GM12878 (cell line): Measurements from ENCODE around the gene TPMT. TPM values are rescaled to one million over a fixed set of nuclear protein-coding genes. Genes with fewer than 3 reads are reported as not detected.

Experiments
- ESRRA ChIP-seq: IDR thresholded peaks from 2 replicates; pipeline ENCODE4 v1.6.1; 2012; ENCODE audit warnings: mild to moderate bottlenecking, low read length, improper control_type of control experiment
- HCFC1 ChIP-seq: fragments of 150-350 bp; IDR thresholded peaks from 2 replicates; pipeline ENCODE4 v1.6.1; 2014; ENCODE audit warnings: low read length
- HDAC6 ChIP-seq: fragments of 200-600 bp; sonication (generic); IDR thresholded peaks from one replicate; pipeline ENCODE4 v1.8.0; 2017; ENCODE audit warnings: antibody characterized with exemption; ENCODE audit not compliant: unreplicated experiment
- IKZF1 ChIP-seq: fragments of 450-650 bp; conservative IDR thresholded peaks from 2 replicates; pipeline ENCODE4 v1.6.1; 2017; ENCODE audit warnings: antibody characterized with exemption, mild to moderate bottlenecking
- LARP7 ChIP-seq: fragments of 450-650 bp; IDR thresholded peaks from 2 replicates; pipeline ENCODE4 v1.6.1; 2017; ENCODE audit warnings: mild to moderate bottlenecking
- MYB ChIP-seq: fragments of 150-350 bp; IDR thresholded peaks from 2 replicates; pipeline ENCODE4 v1.6.1; 2014; ENCODE audit warnings: mild to moderate bottlenecking, low read depth, low read length, borderline replicate concordance
- SMC3 ChIP-seq: IDR thresholded peaks from 2 replicates; pipeline ENCODE4 v1.6.1; 2011; ENCODE audit warnings: low read length, improper control_type of control experiment, borderline replicate concordance
- ZNF622 ChIP-seq: fragments of 450-650 bp; IDR thresholded peaks from 2 replicates; pipeline ENCODE4 v1.6.1; 2017; ENCODE audit warnings: mild to moderate bottlenecking, inconsistent platforms
- polyA plus RNA-seq, 11 experiments: library from polyadenylated mRNA; depleted of rRNA in 4 of 11; unstranded in 6 of 11; stranded (reverse) in 5 of 11; fragments of >200 nt; fragmentation: Nextera tagmentation in 4 of 11; fragmentation: Illumina TruSeq in 1 of 11; extraction: Ambion mirVana in 4 of 11; extraction: Trizol in 1 of 11; gene quantifications; 1 replicate in 1 of 11; 2 replicates in 10 of 11; pipeline versions ENCODE4 v1.2.1 to v1.2.3, GENCODE V29; 2011 to 2016; ENCODE audit warnings: inconsistent platforms in 2 of 11, missing spikeins in 2 of 11, low read depth in 1 of 11
- total RNA-seq, 4 experiments: library from RNA; depleted of rRNA in 3 of 4; stranded (reverse); fragments of >200 nt in 3 of 4; fragmentation: Illumina TruSeq in 1 of 4; extraction: Trizol in 1 of 4; gene quantifications; 2 replicates each; pipeline versions ENCODE4 v1.2.1 to v1.2.3, GENCODE V29; 2013 to 2021
- TF ChIP-seq, protein P1 (sequence below): fragments of 450-650 bp; IDR thresholded peaks from 2 replicates; pipeline ENCODE4 v1.6.1; 2017; ENCODE audit warnings: mild to moderate bottlenecking, low read depth, inconsistent platforms; ENCODE audit not compliant: poor library complexity, severe bottlenecking
- TF ChIP-seq, protein P2 (sequence below): fragments of 450-650 bp; IDR thresholded peaks from 2 replicates; pipeline ENCODE4 v1.6.1; 2017; ENCODE audit warnings: mild to moderate bottlenecking
- TF ChIP-seq, protein P3 (sequence below): fragments of 450-650 bp; IDR thresholded peaks from 2 replicates; pipeline ENCODE4 v1.6.1; 2017; ENCODE audit warnings: low read depth, mild to moderate bottlenecking, moderate library complexity

TPMT gene
- total and polyA plus RNA-seq, 10 of the 15 experiments (the other 5 are each of a cell fraction or from before 2014, with no cell fraction given): 7.9 to 18.2 (median 16.3) TPM

DNA sequence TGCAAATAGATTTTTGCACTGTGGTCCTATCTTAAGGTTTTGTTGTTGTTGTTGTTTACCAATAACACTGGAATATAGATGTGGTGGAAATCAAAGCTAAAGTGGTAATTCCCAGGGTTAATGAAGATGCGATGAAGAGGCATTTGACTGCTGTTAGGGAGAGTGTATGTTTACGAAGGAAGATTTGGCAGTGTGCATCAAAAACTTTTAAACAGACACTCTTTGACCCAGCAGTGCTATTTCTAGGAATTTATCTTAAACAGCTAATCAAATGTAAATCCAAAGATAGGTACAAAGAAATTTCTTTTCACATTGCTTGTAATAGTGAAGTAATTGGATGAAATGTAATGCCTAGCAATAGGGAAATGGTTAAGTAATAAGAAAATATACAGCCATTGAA lies 34.3 kb upstream of the TPMT start (continued):
- TF ChIP-seq HDAC6 (no peak), LARP7 (no peak), HCFC1 (no peak), MYB (no peak), IKZF1 (no peak), ESRRA (no peak), SMC3 (no peak), ZNF622 (no peak)
- TF ChIP-seq, protein P1, sequence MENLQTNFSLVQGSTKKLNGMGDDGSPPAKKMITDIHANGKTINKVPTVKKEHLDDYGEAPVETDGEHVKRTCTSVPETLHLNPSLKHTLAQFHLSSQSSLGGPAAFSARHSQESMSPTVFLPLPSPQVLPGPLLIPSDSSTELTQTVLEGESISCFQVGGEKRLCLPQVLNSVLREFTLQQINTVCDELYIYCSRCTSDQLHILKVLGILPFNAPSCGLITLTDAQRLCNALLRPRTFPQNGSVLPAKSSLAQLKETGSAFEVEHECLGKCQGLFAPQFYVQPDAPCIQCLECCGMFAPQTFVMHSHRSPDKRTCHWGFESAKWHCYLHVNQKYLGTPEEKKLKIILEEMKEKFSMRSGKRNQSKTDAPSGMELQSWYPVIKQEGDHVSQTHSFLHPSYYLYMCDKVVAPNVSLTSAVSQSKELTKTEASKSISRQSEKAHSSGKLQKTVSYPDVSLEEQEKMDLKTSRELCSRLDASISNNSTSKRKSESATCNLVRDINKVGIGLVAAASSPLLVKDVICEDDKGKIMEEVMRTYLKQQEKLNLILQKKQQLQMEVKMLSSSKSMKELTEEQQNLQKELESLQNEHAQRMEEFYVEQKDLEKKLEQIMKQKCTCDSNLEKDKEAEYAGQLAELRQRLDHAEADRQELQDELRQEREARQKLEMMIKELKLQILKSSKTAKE: no peak
- TF ChIP-seq, protein P2, sequence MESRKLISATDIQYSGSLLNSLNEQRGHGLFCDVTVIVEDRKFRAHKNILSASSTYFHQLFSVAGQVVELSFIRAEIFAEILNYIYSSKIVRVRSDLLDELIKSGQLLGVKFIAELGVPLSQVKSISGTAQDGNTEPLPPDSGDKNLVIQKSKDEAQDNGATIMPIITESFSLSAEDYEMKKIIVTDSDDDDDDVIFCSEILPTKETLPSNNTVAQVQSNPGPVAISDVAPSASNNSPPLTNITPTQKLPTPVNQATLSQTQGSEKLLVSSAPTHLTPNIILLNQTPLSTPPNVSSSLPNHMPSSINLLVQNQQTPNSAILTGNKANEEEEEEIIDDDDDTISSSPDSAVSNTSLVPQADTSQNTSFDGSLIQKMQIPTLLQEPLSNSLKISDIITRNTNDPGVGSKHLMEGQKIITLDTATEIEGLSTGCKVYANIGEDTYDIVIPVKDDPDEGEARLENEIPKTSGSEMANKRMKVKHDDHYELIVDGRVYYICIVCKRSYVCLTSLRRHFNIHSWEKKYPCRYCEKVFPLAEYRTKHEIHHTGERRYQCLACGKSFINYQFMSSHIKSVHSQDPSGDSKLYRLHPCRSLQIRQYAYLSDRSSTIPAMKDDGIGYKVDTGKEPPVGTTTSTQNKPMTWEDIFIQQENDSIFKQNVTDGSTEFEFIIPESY: no peak
- TF ChIP-seq, protein P3, sequence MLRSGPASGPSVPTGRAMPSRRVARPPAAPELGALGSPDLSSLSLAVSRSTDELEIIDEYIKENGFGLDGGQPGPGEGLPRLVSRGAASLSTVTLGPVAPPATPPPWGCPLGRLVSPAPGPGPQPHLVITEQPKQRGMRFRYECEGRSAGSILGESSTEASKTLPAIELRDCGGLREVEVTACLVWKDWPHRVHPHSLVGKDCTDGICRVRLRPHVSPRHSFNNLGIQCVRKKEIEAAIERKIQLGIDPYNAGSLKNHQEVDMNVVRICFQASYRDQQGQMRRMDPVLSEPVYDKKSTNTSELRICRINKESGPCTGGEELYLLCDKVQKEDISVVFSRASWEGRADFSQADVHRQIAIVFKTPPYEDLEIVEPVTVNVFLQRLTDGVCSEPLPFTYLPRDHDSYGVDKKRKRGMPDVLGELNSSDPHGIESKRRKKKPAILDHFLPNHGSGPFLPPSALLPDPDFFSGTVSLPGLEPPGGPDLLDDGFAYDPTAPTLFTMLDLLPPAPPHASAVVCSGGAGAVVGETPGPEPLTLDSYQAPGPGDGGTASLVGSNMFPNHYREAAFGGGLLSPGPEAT: no peak
